GM18519 (cell line): ENCODE results near the gene CKMT1B.
"Not testable (repeated sequence)": the region's sequence is repeated elsewhere in the genome, so short reads cannot be mapped to it uniquely, and the experiment has no call there.

Experiments used
- ATAC-seq: cut with Tn5 transposase; IDR thresholded peaks from one replicate; pipeline ENCODE4 v1.9.1; 2021; ENCODE audit warnings: mild to moderate bottlenecking, moderate library complexity; ENCODE audit not compliant: unreplicated experiment, low FRiP score

CKMT1B gene

GRCh38 chr15:43593328-43594190, at the start of gene CKMT1B:
CKMT1B (plus strand) TSS chr15:43594027; CDS start chr15:43594219, 192 bp downstream.
- not testable (repeated sequence) for ATAC-seq

GRCh38 chr15:43544266-43544665, 49.6 kb upstream of the CKMT1B start:
- ATAC-seq = no peak

GRCh38 chr15:43545426-43545825, 48.4 kb upstream of the CKMT1B start:
- no peak for ATAC-seq

GRCh38 chr15:43547539-43547938, 46.3 kb upstream of the CKMT1B start:
- no peak for ATAC-seq

- ATAC-seq = no peak
Measured at GRCh38 chr15:43550527-43551363, 43.1 kb upstream of the CKMT1B start.

- no peak for ATAC-seq
Measured at GRCh38 chr15:43552256-43552655, 41.6 kb upstream of the CKMT1B start.

GRCh38 chr15:43552986-43553385, 40.8 kb upstream of the CKMT1B start:
- ATAC-seq = no peak

- ATAC-seq = not testable (repeated sequence)
Measured at GRCh38 chr15:43562753-43563152, 31.1 kb upstream of the CKMT1B start.

- ATAC-seq = not testable (repeated sequence)
Measured at GRCh38 chr15:43563793-43564192, 30.0 kb upstream of the CKMT1B start.

- ATAC-seq = not testable (repeated sequence)
Measured at GRCh38 chr15:43566615-43567014, 27.2 kb upstream of the CKMT1B start.

GRCh38 chr15:43574607-43575006, 19.2 kb upstream of the CKMT1B start:
- not testable (repeated sequence) for ATAC-seq

- peak; percentile 85 for ATAC-seq
Measured at GRCh38 chr15:43589778-43590466, 3.9 kb upstream of the CKMT1B start, which contains the start of gene PPIP5K1. PPIP5K1 (minus strand) TSS chr15:43590208; CDS start chr15:43584504, 5,704 bp downstream.

GRCh38 chr15:43592841-43593240, 986 bp upstream of the CKMT1B start:
- not testable (repeated sequence) for ATAC-seq

GRCh38 chr15:43599131-43599530, 5.3 kb downstream of the CKMT1B start:
- not testable (repeated sequence) for ATAC-seq

GRCh38 chr15:43600200-43600599, 6.4 kb downstream of the CKMT1B start:
- not testable (repeated sequence) for ATAC-seq

- ATAC-seq = not testable (repeated sequence)
Measured at GRCh38 chr15:43602233-43602632, 8.4 kb downstream of the CKMT1B start.

GRCh38 chr15:43617750-43618149, 23.9 kb downstream of the CKMT1B start:
- ATAC-seq = not testable (repeated sequence)

- ATAC-seq = not testable (repeated sequence)
Measured at GRCh38 chr15:43618700-43619099, 24.9 kb downstream of the CKMT1B start, which contains the start of gene STRC. STRC (minus strand) TSS chr15:43618800; CDS start chr15:43618722, 78 bp downstream.

- ATAC-seq = not testable (repeated sequence)
Measured at GRCh38 chr15:43622068-43622799, 28.4 kb downstream of the CKMT1B start.

- no peak for ATAC-seq
Measured at GRCh38 chr15:43625106-43625505, 31.3 kb downstream of the CKMT1B start.
